A549 (cell line): ENCODE data around the gene ASPHD2.

Experiments
- CHD2 ChIP-seq: fragments of 150-350 bp; IDR thresholded peaks from 2 replicates; pipeline ENCODE4 v1.6.1; 2014; ENCODE audit warnings: low read length; ENCODE audit not compliant: partially characterized antibody
- CTCF ChIP-seq: fragments of >200 bp; sonication (Bioruptor Twin); formaldehyde crosslinking; IDR thresholded peaks from 3 replicates; pipeline ENCODE4 v1.5.1; 2016

GRCh38 chr22:26462051-26462450, 33.0 kb downstream of the ASPHD2 start:
- TF ChIP-seq CTCF (no peak), CHD2 (no peak)
